GM19025 (cell line): ENCODE measurements around the gene NCKAP5L.

Experiments used
- ATAC-seq: cut with Tn5 transposase; IDR thresholded peaks from one replicate; pipeline ENCODE4 v1.9.1; 2021; ENCODE audit warnings: mild to moderate bottlenecking, low read depth, moderate library complexity; ENCODE audit not compliant: unreplicated experiment

NCKAP5L gene

DNA sequence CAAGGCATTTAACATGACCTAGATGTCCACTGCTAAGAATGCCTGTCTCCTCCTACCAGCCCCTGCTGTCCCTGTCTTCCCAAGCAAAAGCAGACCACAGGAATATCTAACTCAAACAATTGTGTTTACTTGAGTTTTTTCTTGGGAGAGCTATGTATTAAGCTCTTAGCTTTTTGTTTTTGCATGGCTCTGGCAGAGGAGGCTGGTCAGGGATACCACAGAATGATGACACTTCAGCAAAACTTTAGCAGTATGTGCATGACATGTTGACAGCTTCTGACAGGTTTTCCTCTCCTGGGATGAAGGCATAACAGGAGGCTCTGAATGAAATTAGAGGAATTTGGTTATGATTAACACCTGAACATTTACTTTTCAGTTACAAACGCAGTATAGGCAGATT is 79.9 kb downstream of the NCKAP5L start:
- ATAC-seq = no peak

DNA sequence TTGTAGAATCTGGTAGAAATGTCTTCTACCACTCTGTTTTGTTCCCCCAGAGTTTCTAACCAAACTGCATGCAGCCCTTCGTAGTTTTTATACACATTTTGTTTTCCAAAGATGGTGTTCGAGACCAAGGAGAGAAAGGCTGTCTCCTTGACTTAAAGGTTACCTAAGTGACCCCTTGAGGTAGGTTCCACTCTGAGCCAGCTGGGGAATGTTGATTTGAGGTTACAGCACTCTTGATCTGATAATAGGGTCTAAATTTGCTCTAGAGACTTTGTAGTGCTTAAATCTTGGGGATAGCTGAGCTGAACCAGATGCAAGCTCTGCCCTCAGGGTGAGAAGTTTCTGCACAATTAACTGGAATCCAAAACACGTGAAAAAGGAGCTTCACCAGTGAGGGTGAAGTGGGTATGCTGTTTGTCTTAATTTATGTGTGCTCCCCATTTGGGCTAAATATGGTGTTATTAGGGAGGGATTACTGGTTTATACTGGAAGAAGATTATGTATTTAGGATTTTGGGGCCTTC is 83.8 kb downstream of the NCKAP5L start:
- no peak for ATAC-seq

DNA sequence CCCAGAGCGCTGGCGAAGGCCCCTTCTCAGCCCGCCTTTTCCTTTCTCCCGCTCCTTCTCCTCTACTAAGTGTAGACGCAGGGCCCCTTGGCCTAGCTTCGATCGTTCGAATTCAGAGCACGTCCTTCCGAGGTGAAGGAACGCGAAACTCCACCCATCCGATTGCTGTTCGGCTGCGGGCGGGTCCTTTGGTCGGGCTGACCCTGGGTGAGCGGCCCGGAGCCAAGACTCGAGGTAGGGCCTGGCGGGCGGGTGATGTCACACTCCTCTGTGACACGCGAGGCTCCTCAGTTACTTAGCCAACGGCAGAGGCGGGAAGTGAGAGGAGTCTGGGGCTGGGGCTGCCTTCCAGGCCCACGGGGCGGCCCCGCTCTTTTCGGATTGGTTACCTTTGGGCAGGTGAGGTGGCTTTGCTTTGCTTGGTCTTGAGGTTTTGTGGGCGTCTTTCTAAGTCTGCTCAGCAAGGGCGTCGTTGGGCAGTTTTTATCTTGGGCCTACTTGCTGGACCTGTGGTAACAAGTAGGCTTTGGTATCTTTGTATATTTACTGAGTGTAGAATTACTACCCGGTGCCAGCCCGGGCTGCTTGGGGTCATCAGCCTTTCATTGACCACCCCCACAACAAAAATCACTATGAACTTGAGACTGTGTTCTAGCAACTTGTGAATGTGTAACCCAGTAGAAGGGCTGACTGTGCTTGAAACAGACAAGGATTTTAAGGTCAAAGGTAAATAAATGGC is 86.2 kb downstream of the NCKAP5L start:
- peak; percentile 43 for ATAC-seq
